AG04450 (cell line): ENCODE results near the gene APOL2. TPM values are rescaled to one million over a fixed set of nuclear protein-coding genes. Genes with fewer than 3 reads are reported as not detected.

Source experiments
- CTCF ChIA-PET: fragments of 300-600, 350-600 bp; formaldehyde crosslinking; extraction: SDS; loops from one replicate; lab custom pipeline; 2022; ENCODE audit warnings: antibody characterized with exemption, inconsistent platforms; lab: Charles Lee
- POLR2A ChIA-PET: fragments of 350-600 bp; formaldehyde crosslinking; extraction: SDS; loops from one replicate; lab custom pipeline; 2021; ENCODE audit warnings: antibody characterized with exemption, inconsistent platforms; lab: Yijun Ruan, JAX
- DNase-seq: peaks from one replicate; pipeline ENCODE4 v3.0.0-alpha.2; 2011; ENCODE audit warnings: low read depth, low spot score
- H3K27ac ChIP-seq: one replicate; pipeline ENCODE4 v1.5.1; 2012; ENCODE audit warnings: low read depth, low read length, control low read depth
- H3K27me3 ChIP-seq: one replicate; pipeline ENCODE4 v1.6.0; 2012; ENCODE audit warnings: low read length; ENCODE audit not compliant: control insufficient read depth, insufficient read depth
- H3K4me3 ChIP-seq: 2 replicates; pipeline ENCODE4 v1.5.1; 2011; ENCODE audit warnings: mild to moderate bottlenecking, low read depth, low read length, control low read depth
- H3K9me3 ChIP-seq: 2 replicates; pipeline ENCODE4 v1.5.1; 2012; ENCODE audit warnings: low read length; ENCODE audit not compliant: control insufficient read depth, insufficient read depth
- CTCF ChIP-seq: IDR thresholded peaks from 2 replicates; pipeline ENCODE4 v1.5.1; 2011; ENCODE audit warnings: low read depth, low read length, control low read depth, inconsistent platforms
- polyA plus RNA-seq: library from polyadenylated mRNA; depleted of rRNA; stranded (reverse); fragments of >200 nt; gene quantifications from 2 replicates; pipeline ENCODE4 v1.2.3, GENCODE V29; 2011

The APOL2 gene
- polyA plus RNA-seq, 1 experiment, result 19.7 TPM

GRCh38 chr22:36198536-36198935 is 40.8 kb downstream of the APOL2 start:
- Histone ChIP-seq H3K9me3 (no peaks in the 10 kb centered on the region), H3K4me3 (no peak overlapping the region), H3K27ac (no peak overlapping the region), H3K27me3 (peaks cover 5% of the 10 kb centered on the region)
- ChIA-PET CTCF (interaction anchor here (1.1 to 5.4 kb wide), 2 partner anchors 79 to 288 kb away, joined by 4 to 30 read pairs; no protein-coding TSS in a partner anchor), POLR2A (no interaction called here)
- TF ChIP-seq CTCF, result no peak
- no peak for DNase-seq

- CTCF ChIA-PET, result interaction anchor here (1.1 to 5.4 kb wide), 2 partner anchors 80 to 289 kb away, joined by 4 to 30 read pairs; no protein-coding TSS in a partner anchor
- no peak for TF ChIP-seq CTCF
- H3K9me3 ChIP-seq, result no peaks in the 10 kb centered on the region
- POLR2A ChIA-PET, result interaction anchor here (0.6 kb wide), 1 partner anchor 10 kb away, joined by 3 read pairs; no protein-coding TSS in a partner anchor
- peaks cover 8% of the 10 kb centered on the region for H3K27me3 ChIP-seq
- peak overlapping the region; percentile 11 for H3K27ac ChIP-seq
- H3K4me3 ChIP-seq, result no peak overlapping the region
- DNase-seq, result no peak
These were observed 41.7 kb downstream of the APOL2 start for GRCh38 chr22:36197514-36198146.

DNA sequence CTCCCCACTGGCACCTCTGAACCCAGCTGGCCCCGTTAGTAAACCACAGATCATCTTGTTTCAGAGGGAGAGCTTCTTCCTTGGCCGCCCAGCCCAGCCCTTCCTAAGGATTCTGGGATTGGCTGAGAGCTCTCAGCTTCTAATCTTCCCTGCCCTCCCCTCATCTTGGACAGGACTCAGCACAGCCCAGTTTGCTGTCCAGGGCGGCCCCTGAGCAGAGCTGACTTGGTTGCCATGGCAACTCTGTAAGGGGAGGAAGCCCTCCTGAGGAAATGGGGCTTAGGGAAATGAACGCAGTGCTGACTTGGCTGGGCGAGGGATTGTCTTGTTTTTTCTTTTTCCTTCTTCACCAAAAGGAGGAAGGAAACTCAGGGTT is 42.3 kb downstream of the APOL2 start:
- H3K4me3 ChIP-seq, result no peak overlapping the region
- POLR2A ChIA-PET, result interaction anchor here (0.6 kb wide), 1 partner anchor 147 kb away, joined by 6 read pairs; no protein-coding TSS in a partner anchor
- H3K9me3 ChIP-seq, result no peaks in the 10 kb centered on the region
- no peak for TF ChIP-seq CTCF
- CTCF ChIA-PET, result interaction anchor here (5.4 kb wide), 1 partner anchor 289 kb away, joined by 30 read pairs; no protein-coding TSS in a partner anchor
- no peak for DNase-seq
- peaks cover 12% of the 10 kb centered on the region for H3K27me3 ChIP-seq
- no peak overlapping the region for H3K27ac ChIP-seq

DNA sequence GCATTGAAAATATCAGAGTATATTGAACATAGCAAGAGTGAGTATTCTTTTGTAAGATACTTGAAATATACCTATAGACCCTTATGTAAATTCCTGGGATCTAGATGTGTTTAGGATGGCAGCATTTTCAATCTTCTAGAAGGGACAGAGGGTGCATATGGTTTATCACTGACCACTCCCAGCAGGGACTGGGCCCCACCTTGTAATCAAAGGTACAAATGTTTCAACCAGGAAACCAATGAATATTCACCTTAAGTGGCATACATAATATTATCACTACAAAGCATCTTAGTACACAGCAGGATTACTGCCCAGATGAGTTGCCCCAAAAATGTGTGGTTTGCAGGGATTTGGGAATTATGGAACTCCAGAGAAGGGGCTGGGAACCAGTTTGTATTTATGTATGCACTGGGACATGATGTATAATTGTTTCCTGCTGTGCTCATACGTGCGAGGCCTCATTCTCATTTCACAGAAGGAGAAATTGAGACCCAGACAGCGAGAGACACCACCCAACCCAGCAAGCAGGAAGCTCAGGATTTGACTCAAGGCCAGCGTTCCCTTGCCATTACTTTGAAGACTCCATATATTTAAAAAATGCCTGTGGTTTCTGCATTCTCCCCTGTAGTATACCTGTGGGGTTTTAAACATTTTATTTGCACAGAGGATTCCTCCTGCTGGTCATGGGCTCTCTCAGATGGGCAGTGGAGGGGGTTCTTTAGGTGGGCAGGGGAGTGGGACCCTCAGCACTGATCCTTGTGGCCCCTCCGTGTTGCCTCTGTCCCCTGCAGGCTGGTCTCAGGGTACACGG is 42.9 kb downstream of the APOL2 start:
- Histone ChIP-seq H3K4me3 (no peak overlapping the region), H3K27me3 (peaks cover 12% of the 10 kb centered on the region), H3K27ac (no peak overlapping the region), H3K9me3 (no peaks in the 10 kb centered on the region)
- no peak for DNase-seq
- TF ChIP-seq CTCF, result no peak
- ChIA-PET POLR2A (interaction anchor here (0.6 kb wide), 1 partner anchor 147 kb away, joined by 6 read pairs; no protein-coding TSS in a partner anchor), CTCF (interaction anchor here (1.1 to 5.4 kb wide), 4 partner anchors 43 to 290 kb away, joined by 3 to 30 read pairs (median 10); partner anchors contain the start of gene APOL2)
